ENCODE measurements around the gene DSTYK.

Gene DSTYK

GRCh38 chr1:205109711-205110110, 101.8 kb downstream of the DSTYK start:
- Histone ChIP-seq H3K4me3 (ENCODE audit: low read length in 2 of 2) (no peak overlapping the region), H3K27ac (ENCODE audit: low read depth in 2 of 2, low read length in 2 of 2) (no peak overlapping the region), H3K27me3 (ENCODE audit: control insufficient read depth in 2 of 2, insufficient read depth in 2 of 2, low read length in 2 of 2) (no peaks in the 10 kb centered on the region), H3K9me3 (ENCODE audit: control insufficient read depth in 2 of 2, low read length in 2 of 2) (no peaks in the 10 kb centered on the region), H3K4me1 (ENCODE audit: control insufficient read depth in 2 of 2, insufficient read depth in 2 of 2, low read length in 2 of 2) (no peaks in the 10 kb centered on the region), H3K9ac (ENCODE audit: low read depth in 1 of 2, low read length in 2 of 2) (no peak overlapping the region), H3K36me3 (ENCODE audit: control insufficient read depth in 2 of 2, insufficient read depth in 2 of 2, low read length in 2 of 2) (peaks cover 25 to 41% of the 10 kb centered on the region in 2 donors)

GRCh38 chr1:205109269-205109668, 102.2 kb downstream of the DSTYK start:
- Histone ChIP-seq H3K4me1 (ENCODE audit: control insufficient read depth in 2 of 2, insufficient read depth in 2 of 2, low read length in 2 of 2) (no peaks in the 10 kb centered on the region), H3K4me3 (ENCODE audit: low read length in 2 of 2) (no peak overlapping the region), H3K9ac (ENCODE audit: low read depth in 1 of 2, low read length in 2 of 2) (no peak overlapping the region), H3K9me3 (ENCODE audit: control insufficient read depth in 2 of 2, low read length in 2 of 2) (no peaks in the 10 kb centered on the region), H3K27me3 (ENCODE audit: control insufficient read depth in 2 of 2, insufficient read depth in 2 of 2, low read length in 2 of 2) (no peaks in the 10 kb centered on the region), H3K27ac (ENCODE audit: low read depth in 2 of 2, low read length in 2 of 2) (no peak overlapping the region), H3K36me3 (ENCODE audit: control insufficient read depth in 2 of 2, insufficient read depth in 2 of 2, low read length in 2 of 2) (peaks cover 24 to 45% of the 10 kb centered on the region in 2 donors)

- H3K4me1 ChIP-seq (ENCODE audit: control insufficient read depth in 2 of 2, insufficient read depth in 2 of 2, low read length in 2 of 2), result no peaks in the 10 kb centered on the region
- H3K27me3 ChIP-seq (ENCODE audit: control insufficient read depth in 2 of 2, insufficient read depth in 2 of 2, low read length in 2 of 2), result no peaks in the 10 kb centered on the region
- no peak overlapping the region for H3K27ac ChIP-seq (ENCODE audit: low read depth in 2 of 2, low read length in 2 of 2)
- H3K4me3 ChIP-seq (ENCODE audit: low read length in 2 of 2), result no peak overlapping the region
- H3K9ac ChIP-seq (ENCODE audit: low read depth in 1 of 2, low read length in 2 of 2), result no peak overlapping the region
- peaks cover 25 to 51% of the 10 kb centered on the region in 2 donors for H3K36me3 ChIP-seq (ENCODE audit: control insufficient read depth in 2 of 2, insufficient read depth in 2 of 2, low read length in 2 of 2)
- H3K9me3 ChIP-seq (ENCODE audit: control insufficient read depth in 2 of 2, low read length in 2 of 2), result no peaks in the 10 kb centered on the region
Measured at GRCh38 chr1:205108464-205108863, 103.0 kb downstream of the DSTYK start.

GRCh38 chr1:205107327-205107726, 104.2 kb downstream of the DSTYK start:
- Histone ChIP-seq H3K9me3 (ENCODE audit: control insufficient read depth in 2 of 2, low read length in 2 of 2) (no peaks in the 10 kb centered on the region), H3K27ac (ENCODE audit: low read depth in 2 of 2, low read length in 2 of 2) (no peak overlapping the region), H3K27me3 (ENCODE audit: control insufficient read depth in 2 of 2, insufficient read depth in 2 of 2, low read length in 2 of 2) (no peaks in the 10 kb centered on the region), H3K4me1 (ENCODE audit: control insufficient read depth in 2 of 2, insufficient read depth in 2 of 2, low read length in 2 of 2) (no peaks in the 10 kb centered on the region), H3K4me3 (ENCODE audit: low read length in 2 of 2) (no peak overlapping the region), H3K36me3 (ENCODE audit: control insufficient read depth in 2 of 2, insufficient read depth in 2 of 2, low read length in 2 of 2) (peaks cover 30 to 53% of the 10 kb centered on the region in 2 donors), H3K9ac (ENCODE audit: low read depth in 1 of 2, low read length in 2 of 2) (no peak overlapping the region)

GRCh38 chr1:205102404-205102803, 109.1 kb downstream of the DSTYK start:
- no peak overlapping the region for H3K4me3 ChIP-seq (ENCODE audit: low read length in 2 of 2)
- no peak overlapping the region for H3K27ac ChIP-seq (ENCODE audit: low read depth in 2 of 2, low read length in 2 of 2)
- peaks cover 66 to 81% of the 10 kb centered on the region in 2 donors for H3K36me3 ChIP-seq (ENCODE audit: control insufficient read depth in 2 of 2, insufficient read depth in 2 of 2, low read length in 2 of 2)
- H3K9me3 ChIP-seq (ENCODE audit: control insufficient read depth in 2 of 2, low read length in 2 of 2), result no peaks in the 10 kb centered on the region
- no peak overlapping the region for H3K9ac ChIP-seq (ENCODE audit: low read depth in 1 of 2, low read length in 2 of 2)
- H3K4me1 ChIP-seq (ENCODE audit: control insufficient read depth in 2 of 2, insufficient read depth in 2 of 2, low read length in 2 of 2), result no peaks in the 10 kb centered on the region
- no peaks in the 10 kb centered on the region for H3K27me3 ChIP-seq (ENCODE audit: control insufficient read depth in 2 of 2, insufficient read depth in 2 of 2, low read length in 2 of 2)

GRCh38 chr1:205098242-205098641, 113.3 kb downstream of the DSTYK start:
- Histone ChIP-seq H3K4me1 (ENCODE audit: control insufficient read depth in 2 of 2, insufficient read depth in 2 of 2, low read length in 2 of 2) (no peaks in the 10 kb centered on the region), H3K4me3 (ENCODE audit: low read length in 2 of 2) (no peak overlapping the region), H3K9ac (ENCODE audit: low read depth in 1 of 2, low read length in 2 of 2) (no peak overlapping the region), H3K36me3 (ENCODE audit: control insufficient read depth in 2 of 2, insufficient read depth in 2 of 2, low read length in 2 of 2) (peaks cover 69 to 88% of the 10 kb centered on the region in 2 donors), H3K27me3 (ENCODE audit: control insufficient read depth in 2 of 2, insufficient read depth in 2 of 2, low read length in 2 of 2) (no peaks in the 10 kb centered on the region), H3K27ac (ENCODE audit: low read depth in 2 of 2, low read length in 2 of 2) (no peak overlapping the region), H3K9me3 (ENCODE audit: control insufficient read depth in 2 of 2, low read length in 2 of 2) (no peaks in the 10 kb centered on the region)

- H3K4me3 ChIP-seq (ENCODE audit: low read length in 2 of 2), result no peak overlapping the region
- no peak overlapping the region for H3K9ac ChIP-seq (ENCODE audit: low read depth in 1 of 2, low read length in 2 of 2)
- H3K27me3 ChIP-seq (ENCODE audit: control insufficient read depth in 2 of 2, insufficient read depth in 2 of 2, low read length in 2 of 2), result no peaks in the 10 kb centered on the region
- no peak overlapping the region for H3K27ac ChIP-seq (ENCODE audit: low read depth in 2 of 2, low read length in 2 of 2)
- no peaks in the 10 kb centered on the region for H3K9me3 ChIP-seq (ENCODE audit: control insufficient read depth in 2 of 2, low read length in 2 of 2)
- peaks cover 57 to 79% of the 10 kb centered on the region in 2 donors for H3K36me3 ChIP-seq (ENCODE audit: control insufficient read depth in 2 of 2, insufficient read depth in 2 of 2, low read length in 2 of 2)
- no peaks in the 10 kb centered on the region for H3K4me1 ChIP-seq (ENCODE audit: control insufficient read depth in 2 of 2, insufficient read depth in 2 of 2, low read length in 2 of 2)
Measured at GRCh38 chr1:205095422-205095821, 116.1 kb downstream of the DSTYK start.
